Neural cell (in vitro differentiated cells): ENCODE data around the gene TUT1. TPM values are rescaled to one million over a fixed set of nuclear protein-coding genes. Genes with fewer than 3 reads are reported as not detected.

ENCODE experiments used
- H2AFZ ChIP-seq: fragments of 200-600, 300-800 bp; sonication (generic), shearing (Covaris generic); 2 replicates; pipeline ENCODE4 v1.6.0; 2014; ENCODE audit warnings: low read depth, mild to moderate bottlenecking, antibody characterized with exemption, low read length, moderate library complexity
- H3F3A ChIP-seq: fragments of 200-600 bp; shearing (Covaris generic); 2 replicates; pipeline ENCODE4 v1.6.1; 2016; ENCODE audit warnings: mild to moderate bottlenecking, moderate library complexity, mixed read lengths, antibody characterized with exemption, low read length; ENCODE audit not compliant: insufficient read depth, poor library complexity, severe bottlenecking
- H3K27ac ChIP-seq: fragments of 200-600, 300-800 bp; sonication (generic), shearing (Covaris generic); 2 replicates; pipeline ENCODE4 v1.5.1; 2014; ENCODE audit warnings: mild to moderate bottlenecking, low read length, moderate library complexity
- H3K27me3 ChIP-seq: fragments of 300-800, 200-600 bp; sonication (generic), shearing (Covaris generic); 2 replicates; pipeline ENCODE4 v1.6.0; 2014; ENCODE audit warnings: mild to moderate bottlenecking, low read depth, low read length, moderate library complexity; ENCODE audit not compliant: insufficient read depth
- H3K36me3 ChIP-seq: fragments of 300-800, 200-600 bp; sonication (generic), shearing (Covaris generic); 2 replicates; pipeline ENCODE4 v1.5.1; 2014; ENCODE audit warnings: mild to moderate bottlenecking, antibody characterized with exemption, low read length, moderate library complexity; ENCODE audit not compliant: insufficient read depth
- H3K4me2 ChIP-seq: fragments of 300-800, 200-600 bp; sonication (generic), shearing (Covaris generic); 2 replicates; pipeline ENCODE4 v1.6.0; 2014; ENCODE audit warnings: mild to moderate bottlenecking, low read length
- H3K4me3 ChIP-seq: fragments of 300-800, 200-600 bp; sonication (generic), shearing (Covaris generic); 2 replicates; pipeline ENCODE4 v1.5.1; 2014; ENCODE audit warnings: mild to moderate bottlenecking, low read length, moderate library complexity
- H3K79me2 ChIP-seq: fragments of 200-600 bp; shearing (Covaris generic); replicated peaks from 2 replicates; pipeline ENCODE4 v1.6.0; 2014; ENCODE audit warnings: mild to moderate bottlenecking, low read length, moderate library complexity; ENCODE audit not compliant: insufficient read depth
- H3K9ac ChIP-seq: fragments of 300-800, 200-600 bp; sonication (generic), shearing (Covaris generic); 2 replicates; pipeline ENCODE4 v1.6.1; 2016; ENCODE audit warnings: mild to moderate bottlenecking, low read length, mixed read lengths
- H3K9me2 ChIP-seq: fragments of 200-600 bp; shearing (Covaris generic); 2 replicates; pipeline ENCODE4 v1.6.1; 2016; ENCODE audit warnings: mild to moderate bottlenecking, low read length, mixed read lengths; ENCODE audit not compliant: insufficient read depth
- H3K9me3 ChIP-seq: fragments of 200-600, 300-800 bp; sonication (generic), shearing (Covaris generic); 2 replicates; pipeline ENCODE4 v1.6.1; 2016; ENCODE audit warnings: mild to moderate bottlenecking, mixed run types, low read length, moderate library complexity, mixed read lengths
- H4K20me1 ChIP-seq: fragments of 200-600 bp; shearing (Covaris generic); 2 replicates; pipeline ENCODE4 v1.6.1; 2016; ENCODE audit warnings: mild to moderate bottlenecking, mixed run types; ENCODE audit not compliant: insufficient read depth
- CTCF ChIP-seq: fragments of 450-650 bp; IDR thresholded peaks from 2 replicates; pipeline ENCODE4 v1.5.1; 2014; ENCODE audit warnings: antibody characterized with exemption, mild to moderate bottlenecking, moderate library complexity; ENCODE audit not compliant: poor library complexity, severe bottlenecking
- EP300 ChIP-seq: fragments of 450-650 bp; conservative IDR thresholded peaks from 2 replicates; pipeline ENCODE4 v1.6.1; 2014; ENCODE audit warnings: antibody characterized with exemption, mild to moderate bottlenecking, moderate library complexity; ENCODE audit not compliant: poor library complexity, severe bottlenecking
- EZH2 ChIP-seq: fragments of 200-600, 300-800 bp; shearing (Covaris generic), sonication (generic); IDR thresholded peaks from 2 replicates; pipeline ENCODE4 v1.6.1; 2014; ENCODE audit warnings: antibody characterized with exemption, low read length, borderline replicate concordance, mild to moderate bottlenecking; ENCODE audit not compliant: insufficient read depth, poor library complexity, severe bottlenecking
- MXI1 ChIP-seq: fragments of 450-650 bp; conservative IDR thresholded peaks from 2 replicates; pipeline ENCODE4 v1.6.1; 2014; ENCODE audit warnings: antibody characterized with exemption, mild to moderate bottlenecking; ENCODE audit not compliant: poor library complexity, severe bottlenecking
- POLR2AphosphoS5 ChIP-seq: IDR thresholded peaks from 2 replicates; pipeline ENCODE4 v1.6.1; 2012
- RAD21 ChIP-seq: fragments of 450-650 bp; conservative IDR thresholded peaks from 2 replicates; pipeline ENCODE4 v1.6.1; 2014; ENCODE audit warnings: antibody characterized with exemption, mild to moderate bottlenecking, moderate library complexity
- SMC3 ChIP-seq: fragments of 450-650 bp; conservative IDR thresholded peaks from 2 replicates; pipeline ENCODE4 v1.6.1; 2014; ENCODE audit warnings: antibody characterized with exemption, mild to moderate bottlenecking, moderate library complexity; ENCODE audit not compliant: poor library complexity
- TAF1 ChIP-seq: IDR thresholded peaks from 2 replicates; pipeline ENCODE4 v1.6.1; 2012; ENCODE audit warnings: low read depth
- polyA plus RNA-seq: library from polyadenylated mRNA; depleted of rRNA; stranded (reverse); fragments of >200 nt; gene quantifications from 2 replicates; pipeline ENCODE4 v1.2.3, GENCODE V29; 2014
- TF ChIP-seq, protein P1 (sequence below): IDR thresholded peaks from 2 replicates; pipeline ENCODE4 v1.6.1; 2012; ENCODE audit warnings: borderline replicate concordance

The TUT1 gene
- polyA plus RNA-seq, 1 donor from 2014 or later: 17.8 TPM

DNA sequence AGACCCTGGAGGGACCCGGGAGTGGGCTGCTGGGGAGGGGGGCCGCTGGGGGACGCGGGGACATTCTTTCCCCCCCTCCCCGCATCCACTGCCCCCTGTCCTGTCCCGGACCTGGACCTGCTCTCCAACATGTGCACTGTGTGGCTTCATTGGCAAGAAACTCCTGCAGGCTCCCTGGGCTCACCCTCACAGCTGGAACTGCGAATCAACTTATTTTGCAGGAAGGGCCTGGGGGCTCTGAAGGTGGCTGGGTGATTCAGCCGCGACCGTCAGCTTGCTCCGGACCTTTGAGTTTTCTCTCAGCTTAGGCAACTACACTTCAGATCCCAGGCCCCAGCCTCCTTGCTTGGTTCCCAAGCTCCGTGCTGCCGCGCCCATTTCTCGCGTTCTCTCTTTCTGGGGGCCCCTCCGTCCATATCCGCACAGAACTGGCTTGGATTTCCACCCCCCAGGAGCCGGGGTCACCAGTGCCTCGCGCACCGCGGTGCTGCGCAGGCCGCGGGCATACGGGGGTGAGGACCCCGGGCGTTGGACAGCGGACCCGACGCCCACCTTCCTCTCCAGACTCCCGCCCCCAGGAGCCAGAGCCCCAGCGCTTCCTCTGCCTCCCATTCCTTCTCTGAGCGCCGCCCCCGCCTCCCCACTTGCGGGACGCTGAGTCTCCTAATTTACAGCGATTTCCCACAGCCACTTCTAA is 44.2 kb downstream of the TUT1 start:
- H3K27ac ChIP-seq: no peak overlapping the region
- no peak for TF ChIP-seq RAD21
- TF ChIP-seq MXI1: no peak
- TF ChIP-seq EP300: no peak
- TF ChIP-seq POLR2AphosphoS5: no peak
- TF ChIP-seq, protein P1, sequence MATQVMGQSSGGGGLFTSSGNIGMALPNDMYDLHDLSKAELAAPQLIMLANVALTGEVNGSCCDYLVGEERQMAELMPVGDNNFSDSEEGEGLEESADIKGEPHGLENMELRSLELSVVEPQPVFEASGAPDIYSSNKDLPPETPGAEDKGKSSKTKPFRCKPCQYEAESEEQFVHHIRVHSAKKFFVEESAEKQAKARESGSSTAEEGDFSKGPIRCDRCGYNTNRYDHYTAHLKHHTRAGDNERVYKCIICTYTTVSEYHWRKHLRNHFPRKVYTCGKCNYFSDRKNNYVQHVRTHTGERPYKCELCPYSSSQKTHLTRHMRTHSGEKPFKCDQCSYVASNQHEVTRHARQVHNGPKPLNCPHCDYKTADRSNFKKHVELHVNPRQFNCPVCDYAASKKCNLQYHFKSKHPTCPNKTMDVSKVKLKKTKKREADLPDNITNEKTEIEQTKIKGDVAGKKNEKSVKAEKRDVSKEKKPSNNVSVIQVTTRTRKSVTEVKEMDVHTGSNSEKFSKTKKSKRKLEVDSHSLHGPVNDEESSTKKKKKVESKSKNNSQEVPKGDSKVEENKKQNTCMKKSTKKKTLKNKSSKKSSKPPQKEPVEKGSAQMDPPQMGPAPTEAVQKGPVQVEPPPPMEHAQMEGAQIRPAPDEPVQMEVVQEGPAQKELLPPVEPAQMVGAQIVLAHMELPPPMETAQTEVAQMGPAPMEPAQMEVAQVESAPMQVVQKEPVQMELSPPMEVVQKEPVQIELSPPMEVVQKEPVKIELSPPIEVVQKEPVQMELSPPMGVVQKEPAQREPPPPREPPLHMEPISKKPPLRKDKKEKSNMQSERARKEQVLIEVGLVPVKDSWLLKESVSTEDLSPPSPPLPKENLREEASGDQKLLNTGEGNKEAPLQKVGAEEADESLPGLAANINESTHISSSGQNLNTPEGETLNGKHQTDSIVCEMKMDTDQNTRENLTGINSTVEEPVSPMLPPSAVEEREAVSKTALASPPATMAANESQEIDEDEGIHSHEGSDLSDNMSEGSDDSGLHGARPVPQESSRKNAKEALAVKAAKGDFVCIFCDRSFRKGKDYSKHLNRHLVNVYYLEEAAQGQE: no peak
- no peak for TF ChIP-seq TAF1
- no peak overlapping the region for H3K4me2 ChIP-seq
- H3K9me2 ChIP-seq: no peaks in the 10 kb centered on the region
- H3K9me3 ChIP-seq: no peaks in the 10 kb centered on the region
- H3K36me3 ChIP-seq: no peaks in the 10 kb centered on the region
- H3K79me2 ChIP-seq: no peaks in the 10 kb centered on the region
- peak overlapping the region; percentile 59 for H3K4me3 ChIP-seq
- H3K27me3 ChIP-seq: peaks cover 60% of the 10 kb centered on the region
- no peaks in the 10 kb centered on the region for H3F3A ChIP-seq
- H4K20me1 ChIP-seq: no peaks in the 10 kb centered on the region
- H2AFZ ChIP-seq: no peak overlapping the region
- no peak overlapping the region for H3K9ac ChIP-seq

GRCh38 chr11:62546244-62546928 is 44.9 kb downstream of the TUT1 start, which contains the start of gene AHNAK:
Gene AHNAK, minus strand, starts transcription at chr11:62546806. Its CDS starts 10,708 bp downstream, at chr11:62536098.
- no peaks in the 10 kb centered on the region for H3K79me2 ChIP-seq

More at GRCh38 chr11:62546244-62546928, 44.9 kb downstream of the TUT1 start, which contains the start of gene AHNAK:
- Histone ChIP-seq H3K9me2 (no peaks in the 10 kb centered on the region), H3K4me2 (peak within 1 kb of the TSS; percentile 58), H3K36me3 (no peaks in the 10 kb centered on the region), H3K9me3 (no peaks in the 10 kb centered on the region), H3F3A (no peaks in the 10 kb centered on the region), H3K9ac (peak within 1 kb of the TSS; percentile 5), H2AFZ (no peak within 1 kb of the TSS), H4K20me1 (no peaks in the 10 kb centered on the region), H3K4me3 (peak within 1 kb of the TSS; percentile 59), H3K27ac (no peak within 1 kb of the TSS), H3K27me3 (peaks cover 60% of the 10 kb centered on the region)
- TF ChIP-seq, protein P1: no peak
- TF ChIP-seq CTCF (no peak), POLR2AphosphoS5 (no peak), MXI1 (no peak), RAD21 (no peak), TAF1 (no peak), SMC3 (no peak), EP300 (no peak), EZH2 (no peak)
